ENCODE measurements around the gene LTB4R2. TPM values are rescaled to one million over a fixed set of nuclear protein-coding genes. Genes with fewer than 3 reads are reported as not detected.

The LTB4R2 gene
- total RNA-seq, 6 donors from 2014 or later: 6.2 to 49.2 (median 10.9) TPM

DNA sequence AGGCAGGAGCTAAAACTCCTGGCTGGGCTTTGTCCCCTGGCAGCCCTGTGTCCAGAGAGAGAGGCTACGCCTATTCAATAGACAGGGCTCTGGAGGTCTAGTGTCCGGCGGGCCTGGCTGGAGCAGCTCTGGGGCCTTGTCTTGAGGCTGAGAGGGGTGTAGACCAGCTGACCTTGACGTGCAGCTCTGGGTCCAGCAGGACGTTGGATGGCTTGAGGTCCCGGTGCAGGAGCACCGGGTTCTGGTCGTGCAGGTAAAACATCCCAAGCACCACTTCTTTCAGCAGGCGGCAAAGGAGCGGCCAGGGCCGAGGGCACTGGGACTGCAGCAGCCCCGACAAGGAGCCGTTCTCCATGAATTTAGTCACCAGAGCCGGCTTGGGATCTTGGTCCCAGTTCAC, 28.9 kb downstream of the LTB4R2 start:
- no peak for TF ChIP-seq CTCF (IDR thresholded peaks at IDR 0.05)
- no peak for TF ChIP-seq POLR2AphosphoS5 (IDR thresholded peaks at IDR 0.05)
- TF ChIP-seq EP300 (IDR thresholded peaks at IDR 0.05): no peak
- no peak for TF ChIP-seq POLR2A (IDR thresholded peaks at IDR 0.05)
- DNase-seq (peak in 1 of 2 donors; percentile 58), ATAC-seq (ENCODE audit: low FRiP score in 2 of 2) (no peak)
- Histone ChIP-seq H3K4me1 (peaks cover 33 to 54% (median 37%) of the 10 kb centered on the region in 4 donors), H3K9me3 (no peaks in the 10 kb centered on the region), H3K4me3 (peak overlapping the region; percentile 4 to 70 (median 54)), H3K36me3 (peaks cover 0 to 11% (median 3%) of the 10 kb centered on the region in 4 donors), H3K27me3 (peaks cover 0 to 8% (median 0%) of the 10 kb centered on the region in 4 donors), H3K27ac (peak overlapping the region in 3 of 4 donors; percentile 71 to 83 (median 82))
- WGBS, 2 donors: 68 to 83% methylated on average over 5 to 14 of the region's 14 CpGs

GRCh38 chr14:24339284-24340151, 29.6 kb downstream of the LTB4R2 start, which contains the start of gene RIPK3:
Gene RIPK3 (minus strand): TSS chr14:24339991. CDS start chr14:24339826, 165 bp downstream.
- ATAC-seq (ENCODE audit: low FRiP score in 2 of 2): peak; percentile 83 to 84
- 11 to 25% methylated on average over 13 to 51 of the region's 51 CpGs for WGBS, 2 donors

GRCh38 chr14:24340606-24341005, 30.7 kb downstream of the LTB4R2 start:
- Histone ChIP-seq H3K4me1 (peaks cover 20 to 36% (median 21%) of the 10 kb centered on the region in 4 donors), H3K4me3 (no peak overlapping the region), H3K27me3 (no peaks in the 10 kb centered on the region), H3K27ac (no peak overlapping the region), H3K9me3 (no peaks in the 10 kb centered on the region), H3K36me3 (peaks cover 0 to 11% (median 3%) of the 10 kb centered on the region in 4 donors)
- TF ChIP-seq POLR2A (IDR thresholded peaks at IDR 0.05): no peak
- TF ChIP-seq POLR2AphosphoS5 (IDR thresholded peaks at IDR 0.05): no peak
- TF ChIP-seq CTCF (IDR thresholded peaks at IDR 0.05): no peak
- TF ChIP-seq EP300 (IDR thresholded peaks at IDR 0.05): no peak
- ATAC-seq (ENCODE audit: low FRiP score in 2 of 2): no peak
- WGBS, 2 donors: 60 to 100% methylated on average over 1 of the region's 1 CpG
- no peak for DNase-seq

More at GRCh38 chr14:24339284-24340151, 29.6 kb downstream of the LTB4R2 start, which contains the start of gene RIPK3:
- TF ChIP-seq POLR2AphosphoS5 (IDR thresholded peaks at IDR 0.05): peak; percentile 5 to 55
- peak in 2 of 6 experiments; percentile 7 to 23 for TF ChIP-seq CTCF (IDR thresholded peaks at IDR 0.05)
- peak in 3 of 4 donors; percentile 8 to 74 (median 59) for TF ChIP-seq POLR2A (IDR thresholded peaks at IDR 0.05)
- no peak for TF ChIP-seq EP300 (IDR thresholded peaks at IDR 0.05)
- H3K27ac ChIP-seq: peak within 1 kb of the TSS; percentile 71 to 83 (median 78)
- H3K4me1 ChIP-seq: peaks cover 26 to 47% (median 31%) of the 10 kb centered on the region in 4 donors
- no peaks in the 10 kb centered on the region for H3K9me3 ChIP-seq
- peaks cover 0 to 11% (median 3%) of the 10 kb centered on the region in 4 donors for H3K36me3 ChIP-seq
- peak within 1 kb of the TSS; percentile 4 to 70 (median 54) for H3K4me3 ChIP-seq
- H3K27me3 ChIP-seq: peaks cover 0 to 4% (median 0%) of the 10 kb centered on the region in 4 donors
- peak; percentile 88 to 89 for DNase-seq

DNA sequence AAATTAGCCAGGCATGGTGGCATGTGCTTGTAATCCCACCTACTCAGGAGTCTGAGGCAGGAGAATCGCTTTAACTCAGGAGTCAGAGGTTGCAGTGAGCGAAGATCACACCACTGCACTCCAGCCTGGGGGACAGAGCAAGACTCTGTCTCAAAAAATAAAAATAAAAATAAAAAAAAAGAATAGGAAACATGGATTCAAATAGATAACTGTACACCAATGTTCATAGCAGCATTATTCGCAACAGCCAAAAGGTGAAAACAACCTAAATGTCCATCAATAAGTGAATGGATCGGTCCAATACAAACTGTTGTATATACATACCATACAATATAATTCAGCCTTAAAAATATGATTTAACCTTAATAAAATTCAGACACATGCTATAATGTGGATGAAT, 32.9 kb downstream of the LTB4R2 start:
- Histone ChIP-seq H3K9me3 (no peaks in the 10 kb centered on the region), H3K36me3 (peaks cover 0 to 2% (median 0%) of the 10 kb centered on the region in 4 donors), H3K4me1 (peaks cover 10 to 21% (median 16%) of the 10 kb centered on the region in 4 donors), H3K4me3 (no peak overlapping the region), H3K27ac (no peak overlapping the region), H3K27me3 (no peaks in the 10 kb centered on the region)
- WGBS, 2 donors: 85 to 96% methylated on average over 4 of the region's 4 CpGs
- no peak for DNase-seq
- no peak for TF ChIP-seq EP300 (IDR thresholded peaks at IDR 0.05)
- no peak for TF ChIP-seq POLR2A (IDR thresholded peaks at IDR 0.05)
- no peak for TF ChIP-seq CTCF (IDR thresholded peaks at IDR 0.05)
- TF ChIP-seq POLR2AphosphoS5 (IDR thresholded peaks at IDR 0.05): no peak
- ATAC-seq (ENCODE audit: low FRiP score in 2 of 2): no peak
